H1 (cell line): Measurements from ENCODE around the gene CDK15. TPM values are rescaled to one million over a fixed set of nuclear protein-coding genes. Genes with fewer than 3 reads are reported as not detected.
A peak's percentile ranks its signal among the peaks of the same experiment; 100 is the strongest.

ENCODE experiments used
- CTCF ChIA-PET: fragments of 300-600 bp; sonication (Branson Sonifier 250); formaldehyde crosslinking; loops from one replicate; lab custom pipeline; 2021; ENCODE audit not compliant: partially characterized antibody; lab: Charles Lee
- POLR2A ChIA-PET: fragments of 300-600 bp; sonication (Branson Sonifier 250); formaldehyde crosslinking; loops from one replicate; lab custom pipeline; 2021; ENCODE audit warnings: inconsistent platforms; ENCODE audit not compliant: partially characterized antibody; lab: Charles Lee
- DNase-seq, 2 experiments: peaks; one replicate each; pipeline versions ENCODE4 v3.0.0 to v3.0.0-alpha.2; 2010 to 2022; ENCODE audit warnings: low spot score in 2 of 2, low read depth in 1 of 2, mixed read lengths in 1 of 2
- FAIRE-seq: peaks from 2 replicates; lab custom pipeline; 2011; peaks lifted over from hg19 to GRCh38; lab: Jason Lieb, UNC
- H2AFZ ChIP-seq: 2 replicates; pipeline ENCODE4 v1.8.1; 2012; ENCODE audit warnings: low read length, inconsistent platforms
- H2AK5ac ChIP-seq: 2 replicates; pipeline ENCODE4 v1.6.1; 2013; ENCODE audit warnings: low read depth, low read length
- H2BK120ac ChIP-seq: replicated peaks from 2 replicates; pipeline ENCODE3; 2013; ENCODE audit warnings: low read depth, low read length, inconsistent platforms
- H2BK12ac ChIP-seq: 2 replicates; pipeline ENCODE4 v1.6.1; 2013; ENCODE audit warnings: low read depth, low read length
- H2BK15ac ChIP-seq: 2 replicates; pipeline ENCODE4 v1.6.1; 2013; ENCODE audit warnings: low read length
- H2BK20ac ChIP-seq: 2 replicates; pipeline ENCODE4 v1.6.1; 2013; ENCODE audit warnings: low read length
- H2BK5ac ChIP-seq: 2 replicates; pipeline ENCODE4 v1.6.1; 2013; ENCODE audit warnings: low read depth, low read length
- H3K14ac ChIP-seq: 2 replicates; pipeline ENCODE4 v1.6.1; 2013; ENCODE audit warnings: inconsistent platforms; ENCODE audit not compliant: insufficient read length
- H3K18ac ChIP-seq: 2 replicates; pipeline ENCODE4 v1.6.1; 2013; ENCODE audit warnings: low read length; ENCODE audit errors: extremely low read depth
- H3K23ac ChIP-seq: 2 replicates; pipeline ENCODE4 v1.6.1; 2013; ENCODE audit warnings: inconsistent platforms; ENCODE audit not compliant: insufficient read length
- H3K23me2 ChIP-seq: 2 replicates; pipeline ENCODE4 v1.6.1; 2013; ENCODE audit warnings: low read depth, low read length
- H3K27ac ChIP-seq: 2 replicates; pipeline ENCODE4 v1.6.1; 2011; ENCODE audit warnings: low read depth, low read length, inconsistent platforms
- H3K27me3 ChIP-seq, 4 experiments: replicated peaks in 1 of 4; 1 replicate in 1 of 4; 2 replicates in 3 of 4; pipeline versions ENCODE4 v1.6.1 to v1.8.1; 2011 to 2013; ENCODE audit warnings: low read length in 3 of 4, mild to moderate bottlenecking in 3 of 4, inconsistent platforms in 2 of 4, mixed read lengths in 2 of 4, moderate library complexity in 1 of 4; ENCODE audit not compliant: control insufficient read depth in 3 of 4, insufficient read depth in 3 of 4; ENCODE audit errors: extremely low read depth in 1 of 4
- H3K36me3 ChIP-seq, 4 experiments: 2 replicates each; pipeline versions ENCODE4 v1.6.1 to v1.8.1; 2011 to 2013; ENCODE audit warnings: mild to moderate bottlenecking in 4 of 4, low read length in 3 of 4, moderate library complexity in 2 of 4, control low read depth in 1 of 4, inconsistent platforms in 1 of 4; ENCODE audit not compliant: insufficient read depth in 4 of 4, control insufficient read depth in 2 of 4
- H3K4ac ChIP-seq: replicated peaks from 2 replicates; pipeline ENCODE3; 2013; ENCODE audit warnings: low read length, low read depth, mixed read lengths, inconsistent platforms; ENCODE audit not compliant: insufficient read length
- H3K4me1 ChIP-seq, 4 experiments: replicated peaks in 1 of 4; 1 replicate in 1 of 4; 2 replicates in 3 of 4; pipeline versions ENCODE4 v1.6.1 to v1.8.1; 2011 to 2013; ENCODE audit warnings: low read length in 3 of 4, inconsistent platforms in 2 of 4, mixed read lengths in 1 of 4; ENCODE audit not compliant: insufficient read depth in 4 of 4, control insufficient read depth in 3 of 4
- H3K4me2 ChIP-seq, 2 experiments: 2 replicates each; pipeline versions ENCODE4 v1.6.1 to v1.8.1; 2011 to 2013; ENCODE audit warnings: low read depth in 2 of 2, low read length in 2 of 2, control low read depth in 1 of 2, inconsistent platforms in 1 of 2, mild to moderate bottlenecking in 1 of 2; ENCODE audit not compliant: insufficient read depth in 1 of 2
- H3K4me3 ChIP-seq, 4 experiments: fragments of 200-600, 300-600 bp in 1 of 4; sonication (generic), shearing (Covaris generic), sonication (Bioruptor Twin) in 1 of 4; 2 replicates each; pipeline versions ENCODE4 v1.5.1 to v1.8.1; 2011 to 2016; ENCODE audit warnings: low read length in 4 of 4, low read depth in 3 of 4, control low read depth in 2 of 4, inconsistent platforms in 2 of 4, mild to moderate bottlenecking in 2 of 4, mixed read lengths in 1 of 4, moderate library complexity in 1 of 4; ENCODE audit not compliant: insufficient read depth in 2 of 4; ENCODE audit errors: extremely low read depth in 1 of 4
- H3K56ac ChIP-seq: replicated peaks from 2 replicates; pipeline ENCODE3; 2013; ENCODE audit warnings: low read depth, mild to moderate bottlenecking, mixed read lengths, low read length, inconsistent platforms; ENCODE audit not compliant: insufficient read length
- H3K79me1 ChIP-seq: 2 replicates; pipeline ENCODE4 v1.6.1; 2013; ENCODE audit warnings: low read depth, low read length, control low read depth
- H3K79me2 ChIP-seq, 2 experiments: 2 replicates each; pipeline versions ENCODE4 v1.6.1 to v1.8.1; 2012 to 2013; ENCODE audit warnings: low read length in 2 of 2, mild to moderate bottlenecking in 2 of 2, inconsistent platforms in 1 of 2; ENCODE audit not compliant: insufficient read depth in 2 of 2, control insufficient read depth in 1 of 2
- H3K9ac ChIP-seq, 4 experiments: replicated peaks in 1 of 4; 1 replicate in 1 of 4; 2 replicates in 3 of 4; pipeline versions ENCODE4 v1.6.1 to v1.8.1; 2011 to 2013; ENCODE audit warnings: low read depth in 3 of 4, low read length in 3 of 4, control low read depth in 2 of 4, mild to moderate bottlenecking in 2 of 4, moderate library complexity in 2 of 4, inconsistent platforms in 1 of 4; ENCODE audit errors: extremely low read depth in 1 of 4
- H3K9me3 ChIP-seq, 2 experiments: 2 replicates each; pipeline versions ENCODE4 v1.6.1 to v1.8.1; 2012 to 2013; ENCODE audit warnings: mild to moderate bottlenecking in 2 of 2, moderate library complexity in 2 of 2, control low read depth in 1 of 2, inconsistent platforms in 1 of 2, low read depth in 1 of 2, low read length in 1 of 2, mixed read lengths in 1 of 2; ENCODE audit not compliant: insufficient read depth in 2 of 2
- H4K20me1 ChIP-seq, 2 experiments: replicated peaks in 1 of 2; 2 replicates each; pipeline versions ENCODE3 to v1.8.1; 2011 to 2013; ENCODE audit warnings: inconsistent platforms in 2 of 2, low read length in 2 of 2, mild to moderate bottlenecking in 1 of 2; ENCODE audit not compliant: insufficient read depth in 2 of 2, control insufficient read depth in 1 of 2
- H4K5ac ChIP-seq: 2 replicates; pipeline ENCODE4 v1.6.1; 2013; ENCODE audit warnings: low read length, low read depth, mixed read lengths, inconsistent platforms; ENCODE audit not compliant: insufficient read length
- H4K8ac ChIP-seq: 2 replicates; pipeline ENCODE4 v1.8.0; 2013; ENCODE audit warnings: mild to moderate bottlenecking, moderate library complexity, low read length, inconsistent platforms; ENCODE audit not compliant: insufficient read depth; ENCODE audit errors: extremely low read depth
- H4K91ac ChIP-seq: replicated peaks from 2 replicates; pipeline ENCODE3; 2013; ENCODE audit warnings: low read length, mixed read lengths, inconsistent platforms; ENCODE audit not compliant: insufficient read length
- ASH2L ChIP-seq: fragments of 200-600, 300-600 bp; sonication (generic); IDR thresholded peaks from one replicate; pipeline ENCODE4 v1.7.1; 2017; ENCODE audit warnings: low read length
- CREB1 ChIP-seq: IDR thresholded peaks from 2 replicates; pipeline ENCODE4 v1.6.1; 2012; ENCODE audit warnings: inconsistent platforms
- FOSL1 ChIP-seq: IDR thresholded peaks from 2 replicates; pipeline ENCODE4 v1.6.1; 2011; ENCODE audit warnings: mild to moderate bottlenecking, low read depth, low read length, moderate library complexity; ENCODE audit not compliant: insufficient read depth
- JUN ChIP-seq: IDR thresholded peaks from 2 replicates; pipeline ENCODE4 v1.6.1; 2011; ENCODE audit warnings: low read depth, mild to moderate bottlenecking, improper control_type of control experiment, low read length
- NANOG ChIP-seq: IDR thresholded peaks from 2 replicates; pipeline ENCODE4 v1.6.1; 2011; ENCODE audit warnings: low read length, low read depth, mild to moderate bottlenecking, inconsistent platforms; ENCODE audit not compliant: insufficient read depth, poor library complexity, severe bottlenecking
- PHF8 ChIP-seq: fragments of 200-600 bp; sonication (generic); conservative IDR thresholded peaks from 2 replicates; pipeline ENCODE4 v1.7.1; 2012; ENCODE audit warnings: low read depth, mild to moderate bottlenecking, inconsistent platforms, low read length, moderate library complexity
- POLR2AphosphoS5 ChIP-seq: IDR thresholded peaks from 2 replicates; pipeline ENCODE4 v1.6.1; 2011; ENCODE audit warnings: low read depth, low read length
- SIX5 ChIP-seq: IDR thresholded peaks from 2 replicates; pipeline ENCODE4 v1.6.1; 2011; ENCODE audit warnings: mild to moderate bottlenecking, low read depth, low read length
- SP2 ChIP-seq: IDR thresholded peaks from 2 replicates; pipeline ENCODE4 v1.6.1; 2012; ENCODE audit warnings: mild to moderate bottlenecking, low read length, inconsistent platforms
- SP4 ChIP-seq: IDR thresholded peaks from 2 replicates; pipeline ENCODE4 v1.6.1; 2012; ENCODE audit warnings: low read length, inconsistent platforms
- TAF7 ChIP-seq: optimal IDR thresholded peaks from 2 replicates; pipeline ENCODE3; 2011; ENCODE audit warnings: low read depth, mild to moderate bottlenecking, inconsistent platforms, low read length, moderate library complexity, borderline replicate concordance
- USF2 ChIP-seq: IDR thresholded peaks from 2 replicates; pipeline ENCODE4 v1.6.1; 2011; ENCODE audit warnings: low read length, improper control_type of control experiment
- YY1 ChIP-seq: IDR thresholded peaks from 2 replicates; pipeline ENCODE4 v1.6.1; 2011; ENCODE audit warnings: low read depth, mild to moderate bottlenecking, low read length
- WGBS, 2 experiments: shearing (Covaris generic) in 1 of 2; methylation state at CpG; one replicate each; pipeline versions ENCODE4 v1.1.6 to v1.1.7; 2013 to 2015; ENCODE audit warnings: low lambda C conversion rate in 2 of 2, mixed read lengths in 2 of 2, inconsistent platforms in 1 of 2, low coverage in 1 of 2, missing lambda C conversion rate in 1 of 2; ENCODE audit not compliant: insufficient replicate concordance in 2 of 2, insufficient coverage in 1 of 2, insufficient read length in 1 of 2; ENCODE audit errors: extremely low coverage in 1 of 2, missing lambda C conversion rate in 1 of 2; 5-methylcytosine and 5-hydroxymethylcytosine counted together
- polyA plus RNA-seq, 7 experiments: library from polyadenylated mRNA; depleted of rRNA in 3 of 7; stranded (reverse) in 5 of 7; unstranded in 2 of 7; fragments of >200 nt in 5 of 7; fragments of 200-250 nt in 2 of 7; gene quantifications; 1 replicate in 5 of 7; 2 replicates in 1 of 7; 4 replicates in 1 of 7; pipeline versions ENCODE4 v1.2.1 to v1.2.3, GENCODE V29; 2011 to 2013; ENCODE audit warnings: missing spikeins in 2 of 7, mixed read lengths in 2 of 7
- total RNA-seq: library from RNA; stranded (reverse); fragmentation: NEBNext Ultra II Directional; extraction: Animal tissue kit (Norgen Biotek cat#: 25700); gene quantifications from 2 replicates; pipeline ENCODE4 v1.2.1, GENCODE V29; 2021
- TF ChIP-seq, protein P1 (sequence below): IDR thresholded peaks from 2 replicates; pipeline ENCODE4 v1.6.1; 2012; ENCODE audit warnings: inconsistent platforms

The CDK15 gene
- total and polyA plus RNA-seq, 2 of the 8 experiments (the other 6 are each of a cell fraction or from before 2014, with no cell fraction given) = 0.03 TPM; not detected in 1

GRCh38 chr2:201930043-201930442, 123.7 kb downstream of the CDK15 start:
- no peak overlapping the region for H3K4me3 ChIP-seq
- H2BK120ac ChIP-seq = no peak overlapping the region
- H3K36me3 ChIP-seq = no peaks in the 10 kb centered on the region
- ChIA-PET POLR2A (interaction anchor here (1.0 to 3.3 kb wide), 3 partner anchors 14 to 17 kb away, joined by 3 to 10 read pairs (median 3); no protein-coding TSS in a partner anchor), CTCF (interaction anchor here (0.8 to 1.4 kb wide), 6 partner anchors 8 to 40 kb away, joined by 3 to 5 read pairs (median 3); no protein-coding TSS in a partner anchor)
- H4K91ac ChIP-seq = no peak overlapping the region
- no peak overlapping the region; the same call in 1 of the 2 replicates for H2AK5ac ChIP-seq
- 0 out of 2 replicates have a peak overlapping the region, but pooled peaks have one; percentile 76 for H2BK20ac ChIP-seq
- H3K23me2 ChIP-seq = no peaks in the 10 kb centered on the region
- no peaks in the 10 kb centered on the region for H3K27me3 ChIP-seq
- no peak overlapping the region for H2BK15ac ChIP-seq
- peaks cover 0 to 14% (median 7%) of the 10 kb centered on the region in 4 experiments; a peak in 4 of 7 replicates for H3K4me1 ChIP-seq
- no peaks in the 10 kb centered on the region for H3K79me2 ChIP-seq
- no peak overlapping the region for H3K23ac ChIP-seq
- H4K8ac ChIP-seq = no peak overlapping the region
- H3K14ac ChIP-seq = no peak overlapping the region
- H4K20me1 ChIP-seq = no peaks in the 10 kb centered on the region
- no peaks in the 10 kb centered on the region for H3K79me1 ChIP-seq
- no peak for FAIRE-seq
- H3K18ac ChIP-seq = no peak overlapping the region
- H3K9me3 ChIP-seq = no peaks in the 10 kb centered on the region
- DNase-seq = no peak
- H3K4me2 ChIP-seq = no peak overlapping the region
- no peak overlapping the region for H3K4ac ChIP-seq
- H2AFZ ChIP-seq = no peak overlapping the region
- no peak overlapping the region for H2BK12ac ChIP-seq
- no peak overlapping the region for H3K27ac ChIP-seq
- no peak overlapping the region for H3K56ac ChIP-seq
- H4K5ac ChIP-seq = no peak overlapping the region
- H2BK5ac ChIP-seq = no peak overlapping the region
- H3K9ac ChIP-seq = no peak overlapping the region
- 87% methylated on average over 4 of the region's 4 CpGs; no CpG with 5 or more reads in 1 of the 2 experiments for WGBS, 2 experiments
- TF ChIP-seq ASH2L (no peak), NANOG (no peak), YY1 (no peak), JUN (no peak), POLR2AphosphoS5 (no peak), FOSL1 (no peak), CREB1 (no peak), TAF7 (no peak), USF2 (no peak), PHF8 (no peak), SIX5 (no peak), SP2 (no peak), SP4 (no peak)
- TF ChIP-seq, protein P1, sequence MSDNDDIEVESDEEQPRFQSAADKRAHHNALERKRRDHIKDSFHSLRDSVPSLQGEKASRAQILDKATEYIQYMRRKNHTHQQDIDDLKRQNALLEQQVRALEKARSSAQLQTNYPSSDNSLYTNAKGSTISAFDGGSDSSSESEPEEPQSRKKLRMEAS = no peak
